Urothelium cell line (cell line): ENCODE data around the gene WDR1.

Experiments
- DNase-seq: peaks from one replicate; pipeline ENCODE4 v3.0.0; 2011; ENCODE audit warnings: low spot score, mixed read lengths
- FAIRE-seq: peaks from 2 replicates; lab custom pipeline; 2011; peaks lifted over from hg19 to GRCh38; lab: Jason Lieb, UNC

Gene WDR1

DNA sequence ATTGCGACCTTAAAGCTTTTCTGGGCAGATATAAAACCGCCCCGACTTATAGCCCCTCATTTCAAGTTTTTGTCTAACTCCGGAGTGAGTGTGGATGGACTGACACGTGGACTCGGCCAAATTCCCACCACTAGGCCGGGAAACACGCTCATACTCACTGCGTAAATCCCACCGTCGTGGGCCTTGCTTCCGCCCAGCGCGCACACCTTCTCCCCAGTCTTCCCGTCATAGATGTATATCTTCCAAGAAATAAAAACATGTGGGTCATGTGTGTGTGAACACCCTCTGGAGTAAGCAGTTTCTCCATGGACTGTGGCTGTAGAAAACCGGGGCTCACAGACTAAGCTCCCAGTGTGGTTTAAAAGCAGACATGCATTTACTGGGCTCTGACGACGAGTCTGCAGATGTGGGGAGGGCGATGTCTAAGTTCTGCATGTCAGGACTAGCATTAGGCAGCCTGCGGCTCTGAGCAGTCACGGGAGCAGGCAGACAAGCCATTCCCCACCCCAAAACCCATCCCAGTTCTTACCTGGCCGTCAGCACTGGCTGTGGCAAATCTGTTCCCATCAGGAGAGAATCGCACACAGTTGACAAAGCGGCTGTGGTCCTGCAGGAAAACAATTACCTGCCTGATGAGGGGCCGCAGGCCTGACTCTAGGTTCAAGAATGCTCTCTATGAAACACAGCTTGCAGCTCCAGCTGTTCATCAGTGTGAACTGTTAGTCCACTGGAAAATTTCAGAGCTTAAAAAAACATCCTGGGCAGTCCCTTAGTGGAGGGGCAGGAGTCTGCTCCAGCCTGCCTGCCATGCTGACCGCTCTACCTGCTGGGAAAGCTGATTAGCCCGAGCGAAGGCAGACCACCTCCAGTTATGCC lies 28.2 kb downstream of the WDR1 start:
- DNase-seq (no peak), FAIRE-seq (no peak)

DNA sequence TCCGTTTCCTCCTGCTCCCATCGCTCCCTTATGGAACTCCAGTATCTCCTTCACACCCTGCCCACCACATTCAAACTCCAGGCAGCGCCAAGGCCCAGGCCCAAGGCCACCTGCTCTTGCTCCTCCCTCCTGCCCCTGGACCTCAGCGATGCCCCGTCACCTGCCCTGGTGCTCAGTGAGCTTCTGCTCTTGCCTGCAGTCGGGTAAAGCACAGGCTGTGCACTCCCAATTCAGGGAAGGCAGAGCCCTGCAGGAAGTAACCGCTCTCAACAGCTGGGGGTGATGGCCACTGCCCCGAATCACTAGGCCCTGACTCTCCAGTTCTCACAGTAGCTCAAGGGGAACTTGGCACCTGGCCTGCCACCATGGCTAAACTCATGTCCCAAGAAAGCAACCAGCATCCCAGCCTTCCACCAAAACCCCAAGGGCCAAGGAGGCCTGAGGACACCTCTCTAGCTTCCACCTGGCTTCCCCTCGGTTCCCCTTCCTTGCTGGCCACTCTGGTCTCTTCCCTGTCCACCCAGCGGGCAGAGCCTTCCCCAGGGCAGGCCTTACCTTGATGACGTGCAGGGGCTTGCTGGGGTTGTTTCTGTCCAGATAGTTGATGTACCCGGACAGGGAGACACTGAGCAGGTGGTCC lies 29.3 kb downstream of the WDR1 start:
- no peak for FAIRE-seq
- no peak for DNase-seq

DNA sequence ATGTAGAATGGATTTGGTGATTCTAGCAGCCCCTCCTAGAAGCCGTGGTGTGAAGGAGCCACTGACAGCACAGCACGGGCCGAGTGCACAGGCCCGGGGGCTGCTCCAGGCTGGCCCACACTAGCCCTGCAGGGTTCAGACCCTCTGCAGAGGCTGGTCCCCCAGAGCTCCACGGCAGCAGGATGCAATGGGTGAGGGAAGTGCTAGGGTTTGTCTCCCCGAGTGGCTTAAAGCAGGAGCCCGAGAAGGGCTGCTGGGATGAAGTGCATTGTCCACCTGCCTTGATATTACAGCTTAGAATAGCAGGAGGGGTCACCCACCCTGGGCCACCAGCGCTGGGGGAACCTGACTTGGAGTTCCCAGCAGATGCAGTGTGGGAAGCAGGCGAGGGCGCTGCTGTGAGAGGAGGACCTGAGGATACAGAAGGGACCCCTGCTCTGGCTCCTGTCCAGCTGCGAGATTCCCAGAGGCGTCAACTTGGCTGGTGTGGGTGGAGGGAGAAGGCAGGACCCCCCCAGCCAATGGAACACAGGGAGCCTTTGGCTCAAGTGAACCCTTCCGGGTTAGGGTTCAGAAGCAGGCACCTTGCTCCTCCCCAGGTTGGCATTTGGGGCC lies 30.0 kb downstream of the WDR1 start:
- DNase-seq = no peak
- FAIRE-seq = no peak

DNA sequence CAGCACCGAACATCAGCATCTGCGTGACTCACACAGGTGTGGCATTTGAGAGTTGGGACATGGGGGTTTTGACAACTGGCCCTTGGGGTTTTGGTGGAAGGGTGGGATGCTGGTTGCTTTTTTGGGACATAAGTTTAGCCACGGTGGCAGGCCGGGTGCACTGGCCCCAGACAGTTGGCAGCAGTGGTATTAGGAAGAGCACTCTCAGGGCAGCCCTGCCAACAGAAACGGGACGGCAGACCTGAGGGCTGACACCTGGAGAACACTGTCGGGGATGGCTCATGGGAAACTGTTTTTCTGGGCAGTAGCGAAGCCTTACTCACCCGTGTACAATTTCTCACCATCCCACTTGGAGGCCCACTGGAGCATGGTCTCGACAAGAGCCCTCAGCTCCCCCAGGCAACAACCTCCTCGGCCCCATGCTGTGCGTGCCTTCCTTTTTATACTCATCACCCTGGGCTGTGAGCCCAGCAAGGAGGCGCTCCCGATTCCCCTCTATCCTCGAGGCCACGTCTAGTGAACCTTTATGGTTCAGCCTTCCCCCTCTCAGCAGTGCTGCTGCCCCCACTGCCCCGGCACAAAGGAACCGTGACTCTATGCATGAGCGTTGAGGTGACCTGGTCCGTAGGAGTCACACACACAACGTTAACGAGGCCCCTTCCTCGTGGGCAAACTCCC lies 30.6 kb downstream of the WDR1 start:
- FAIRE-seq = no peak
- no peak for DNase-seq

DNA sequence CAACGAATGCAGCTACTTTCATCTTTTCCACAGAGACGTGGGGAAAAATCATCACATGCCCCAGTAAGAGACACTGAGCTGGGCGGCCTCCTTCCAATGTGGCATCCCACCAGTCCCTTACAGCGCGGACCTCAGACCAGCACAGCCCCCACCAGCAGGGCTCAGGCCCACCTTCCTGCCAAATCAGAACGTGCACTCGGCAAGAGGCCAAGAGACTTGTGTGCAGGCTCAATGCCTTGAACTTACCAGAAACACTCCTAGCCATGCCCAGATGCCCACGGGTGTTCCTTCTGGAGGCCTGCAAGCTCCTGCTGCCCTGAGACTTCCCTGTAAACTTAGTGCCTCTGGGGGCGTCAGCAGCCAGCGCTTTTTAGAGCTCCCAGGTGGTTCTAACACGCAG lies 31.2 kb downstream of the WDR1 start:
- DNase-seq = no peak
- no peak for FAIRE-seq

DNA sequence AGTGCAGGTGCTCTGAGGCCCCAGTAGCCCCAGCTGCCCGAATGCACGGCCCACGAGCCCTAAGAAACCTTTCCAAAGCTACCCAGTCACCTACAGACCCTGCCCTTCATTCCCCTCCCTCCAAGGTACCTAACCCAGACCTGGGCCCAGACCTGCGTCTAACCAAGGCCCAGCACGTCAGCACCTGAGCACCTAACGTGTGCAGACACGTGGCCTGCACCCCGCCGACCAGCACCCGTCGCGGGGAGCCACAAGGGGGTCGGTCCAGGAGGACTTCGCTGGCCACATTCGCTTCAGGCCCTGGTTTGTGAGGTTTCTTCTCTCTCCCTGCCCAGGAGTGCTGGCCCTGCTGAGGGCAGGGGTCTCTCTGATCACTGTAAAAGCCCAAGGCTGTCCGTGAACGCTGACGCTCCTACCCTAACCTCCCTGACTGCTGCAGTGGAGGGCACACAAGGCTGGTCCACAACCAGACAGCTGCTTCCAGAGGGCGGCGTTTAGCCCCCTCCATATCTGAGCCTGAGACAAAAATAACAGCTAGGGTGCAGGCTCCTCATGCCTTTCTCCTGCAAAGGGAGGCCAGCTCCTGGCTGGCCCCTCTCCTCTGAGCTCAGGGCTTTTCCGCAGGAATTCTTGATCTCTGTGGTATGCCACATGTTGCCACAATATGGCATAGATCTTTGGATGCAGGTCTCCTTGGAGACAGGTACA lies 31.8 kb downstream of the WDR1 start:
- DNase-seq (no peak), FAIRE-seq (no peak)

DNA sequence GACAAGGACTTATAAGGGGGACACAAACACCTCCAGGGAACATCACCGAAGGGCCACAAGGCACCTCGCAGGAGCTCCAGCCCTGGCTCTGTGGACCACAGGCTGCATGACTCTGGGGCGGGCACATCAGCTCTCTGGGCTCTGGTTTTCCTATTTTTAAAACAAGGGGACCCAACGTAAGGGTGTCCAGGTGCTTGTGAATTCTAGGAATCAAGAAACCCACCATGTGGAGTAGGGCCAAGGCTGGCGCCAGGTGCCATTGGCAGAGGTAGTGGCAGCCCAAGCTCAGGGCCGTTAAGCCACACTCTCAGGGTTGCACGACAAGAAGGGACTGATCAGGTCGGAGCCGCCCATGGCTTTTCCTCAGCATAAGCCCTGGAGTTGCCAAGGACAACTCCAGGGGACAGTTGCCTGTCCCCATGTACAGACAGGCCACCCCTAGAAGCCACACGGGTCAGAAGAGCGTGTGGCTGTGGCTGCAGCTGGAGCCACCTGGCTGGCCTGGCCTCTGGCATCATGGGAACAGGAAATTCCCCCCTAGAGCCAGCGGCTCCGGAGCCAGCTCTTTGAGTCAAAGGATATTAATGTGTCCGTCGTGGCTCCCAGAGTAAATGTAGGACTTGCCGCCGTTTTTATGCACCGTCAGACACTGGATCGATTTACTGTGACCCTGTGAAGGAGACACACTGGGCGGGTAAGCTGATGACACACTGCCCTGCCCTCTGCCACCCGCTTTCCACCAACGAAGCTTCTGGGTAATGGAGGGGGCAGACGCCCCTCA lies 32.5 kb downstream of the WDR1 start:
- DNase-seq (no peak), FAIRE-seq (no peak)

DNA sequence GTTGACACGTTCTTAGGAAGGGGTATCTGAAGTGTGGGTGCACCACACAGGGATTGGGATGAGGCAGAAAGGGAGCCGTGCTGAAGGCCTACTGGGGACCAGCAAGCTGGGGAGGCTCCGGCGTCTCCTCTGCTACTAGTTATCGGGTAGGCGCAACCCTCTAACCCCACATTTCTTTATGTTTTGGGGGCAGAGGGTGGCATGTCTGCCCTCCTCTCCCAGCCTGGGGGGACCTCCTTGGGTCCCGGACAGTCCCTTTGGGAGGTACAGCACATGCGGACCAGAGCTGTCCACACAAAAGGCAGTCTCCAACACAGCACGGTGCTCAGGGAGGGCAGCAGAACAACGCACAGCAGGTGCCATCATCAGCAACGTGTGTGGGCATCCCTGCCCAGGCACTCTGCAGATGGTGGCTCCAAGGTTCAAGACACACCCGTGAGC lies 33.2 kb downstream of the WDR1 start:
- FAIRE-seq (no peak), DNase-seq (no peak)

DNA sequence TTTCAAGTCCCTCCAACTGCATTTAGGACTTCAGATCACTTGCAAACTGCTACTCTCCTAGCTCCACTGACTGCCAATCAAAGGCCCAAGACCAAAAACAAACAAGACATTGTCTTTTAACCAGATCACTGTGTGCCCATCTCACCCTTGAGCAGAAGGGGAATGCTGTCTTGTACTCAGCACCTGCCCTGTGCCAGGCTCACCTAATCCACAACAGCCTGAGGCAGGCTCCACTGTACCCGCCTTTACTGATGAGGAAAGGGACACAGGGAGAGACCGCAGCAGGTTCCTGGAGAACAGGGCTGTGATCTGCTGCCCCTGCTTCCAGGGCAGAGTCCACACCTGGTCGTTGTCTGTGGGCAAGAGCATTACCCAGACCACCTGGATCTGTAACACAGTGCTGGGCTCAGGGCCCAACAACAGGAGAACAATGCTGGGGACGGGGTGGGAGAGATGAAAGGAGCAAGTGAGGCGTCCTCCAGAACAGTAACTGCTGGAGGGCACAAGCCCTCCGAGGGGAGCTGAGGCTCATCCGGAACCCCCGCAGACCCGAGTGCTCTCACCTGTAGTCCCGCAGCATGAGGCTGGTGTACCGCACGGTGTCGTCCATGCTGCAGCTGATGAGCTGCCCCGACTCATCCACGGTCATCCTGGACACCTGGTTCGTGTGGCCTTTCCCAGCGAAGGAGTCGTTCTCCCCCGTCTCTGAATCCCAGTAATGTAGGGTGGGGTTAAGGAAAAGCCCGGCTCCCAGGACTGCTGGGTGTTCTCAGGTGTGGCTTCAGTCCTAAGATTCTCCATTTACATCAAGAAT lies 33.9 kb downstream of the WDR1 start:
- no peak for FAIRE-seq
- no peak for DNase-seq

DNA sequence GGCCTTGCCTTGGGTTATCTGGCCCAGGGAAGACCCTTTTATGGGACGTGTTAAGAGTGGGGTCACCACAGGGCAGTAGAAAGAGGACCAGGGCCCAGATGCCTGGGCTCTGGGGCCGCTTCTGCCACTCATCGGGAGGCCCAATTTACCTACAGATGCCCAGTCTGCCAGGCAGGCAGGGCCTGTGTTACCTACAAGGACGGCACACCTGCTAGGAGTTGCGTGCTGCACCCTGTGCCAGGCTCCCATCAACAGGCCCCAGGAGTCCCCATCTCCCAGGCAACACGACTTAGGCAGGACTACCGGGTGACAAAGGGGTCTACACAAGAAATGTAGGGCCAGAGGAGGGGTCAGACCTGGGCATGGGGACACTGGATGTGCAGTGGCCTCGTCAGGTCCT lies 34.6 kb downstream of the WDR1 start:
- FAIRE-seq (no peak), DNase-seq (no peak)

DNA sequence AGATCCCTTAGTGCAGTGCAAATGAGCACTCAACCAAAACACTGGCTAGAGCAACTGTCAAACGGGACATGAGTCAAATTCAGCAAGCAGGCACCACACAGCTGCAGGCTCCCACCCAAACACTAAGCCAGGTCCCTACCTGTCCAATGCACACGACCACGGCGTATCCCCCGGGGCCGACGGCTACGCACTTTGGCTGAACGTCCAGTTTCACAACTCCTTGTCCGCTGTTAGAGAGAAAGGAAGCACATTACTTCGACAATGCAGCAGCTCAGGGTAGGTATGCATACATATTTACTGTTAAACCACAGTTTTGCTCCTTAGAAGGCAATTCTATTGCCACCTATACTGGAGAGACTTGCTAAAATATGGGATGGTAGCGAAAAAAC lies 35.4 kb downstream of the WDR1 start:
- no peak for FAIRE-seq
- DNase-seq = no peak

DNA sequence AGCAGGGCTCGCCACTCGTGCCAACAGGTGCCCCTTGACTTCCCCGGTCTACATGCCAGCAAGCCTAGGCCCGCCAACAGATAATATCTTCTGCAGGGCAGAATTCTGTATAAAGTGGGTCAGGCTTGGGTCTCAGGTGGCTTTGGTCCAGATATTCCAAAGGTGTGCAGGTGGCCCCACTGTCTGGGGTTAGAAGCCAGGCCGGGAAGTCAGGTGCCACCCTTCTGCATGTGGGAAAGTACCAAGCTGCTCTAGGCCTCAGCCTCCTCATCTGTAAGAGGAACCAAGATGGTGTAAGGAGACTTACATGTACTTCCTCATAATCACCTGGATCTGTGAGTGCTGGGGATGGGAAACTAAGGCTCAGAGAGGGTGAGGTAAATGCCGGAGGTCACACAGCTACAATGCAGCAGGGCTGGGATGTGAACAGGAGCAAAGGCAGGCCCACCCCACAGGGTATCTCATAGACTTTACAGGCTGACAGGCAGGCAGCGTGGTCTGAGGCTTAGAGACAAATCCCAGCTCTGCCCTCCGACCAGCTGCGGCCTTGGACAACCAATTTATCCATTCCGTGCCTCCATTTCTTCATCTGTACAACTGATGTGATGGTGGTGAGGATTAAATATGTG lies 35.9 kb downstream of the WDR1 start:
- FAIRE-seq = no peak
- DNase-seq = no peak

DNA sequence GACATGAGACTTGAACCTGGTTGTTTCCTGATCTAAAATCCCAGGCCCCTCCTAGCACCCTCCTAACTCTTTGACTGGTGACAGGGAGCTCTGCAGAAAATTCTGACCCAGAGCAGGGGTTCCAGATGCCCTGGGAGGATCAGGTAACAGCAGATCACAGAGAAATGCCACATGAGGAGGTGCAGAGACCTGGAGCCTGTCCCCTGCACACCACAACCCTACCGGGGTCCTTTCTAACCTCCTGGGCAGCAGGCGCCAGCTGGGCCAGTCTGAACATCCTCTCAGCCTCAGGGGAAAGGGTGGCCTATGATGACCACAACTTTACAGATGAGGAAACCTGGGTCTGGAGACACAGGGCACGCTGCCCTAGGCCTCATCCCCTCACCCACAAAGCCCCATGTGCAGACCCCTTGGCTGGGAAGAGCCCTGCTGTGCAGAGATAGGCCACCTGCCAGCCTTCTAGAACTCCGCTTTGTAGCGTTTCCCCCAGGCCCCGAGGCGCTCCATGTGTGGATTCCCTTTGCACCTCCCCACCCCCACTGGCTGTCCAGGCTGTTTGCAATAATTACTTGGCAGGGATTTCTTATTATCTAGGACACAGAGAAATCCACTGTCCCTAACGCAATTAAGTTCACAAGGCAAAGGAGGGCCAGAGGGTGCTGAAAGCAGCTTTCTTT lies 36.5 kb downstream of the WDR1 start:
- no peak for FAIRE-seq
- DNase-seq = no peak

DNA sequence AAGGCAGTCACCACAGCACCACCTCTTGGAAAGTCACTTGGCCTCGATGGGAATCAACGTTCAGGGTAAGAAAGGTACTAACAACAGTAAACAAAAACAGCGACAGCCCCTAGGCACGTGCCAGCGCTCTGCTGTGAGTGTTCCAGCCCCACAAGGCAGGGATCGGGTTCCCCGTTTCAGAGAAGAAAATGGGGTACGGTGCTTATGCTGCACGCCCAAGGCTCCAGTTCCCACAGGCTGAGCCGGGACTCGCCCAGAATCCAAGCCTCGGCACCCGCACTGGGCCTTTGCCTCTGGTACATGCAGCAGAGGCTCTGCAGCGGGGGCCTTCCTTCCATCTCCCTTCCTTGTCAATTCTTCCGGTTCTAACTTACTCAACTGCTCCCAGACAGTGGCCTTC lies 37.3 kb downstream of the WDR1 start:
- DNase-seq = no peak

DNA sequence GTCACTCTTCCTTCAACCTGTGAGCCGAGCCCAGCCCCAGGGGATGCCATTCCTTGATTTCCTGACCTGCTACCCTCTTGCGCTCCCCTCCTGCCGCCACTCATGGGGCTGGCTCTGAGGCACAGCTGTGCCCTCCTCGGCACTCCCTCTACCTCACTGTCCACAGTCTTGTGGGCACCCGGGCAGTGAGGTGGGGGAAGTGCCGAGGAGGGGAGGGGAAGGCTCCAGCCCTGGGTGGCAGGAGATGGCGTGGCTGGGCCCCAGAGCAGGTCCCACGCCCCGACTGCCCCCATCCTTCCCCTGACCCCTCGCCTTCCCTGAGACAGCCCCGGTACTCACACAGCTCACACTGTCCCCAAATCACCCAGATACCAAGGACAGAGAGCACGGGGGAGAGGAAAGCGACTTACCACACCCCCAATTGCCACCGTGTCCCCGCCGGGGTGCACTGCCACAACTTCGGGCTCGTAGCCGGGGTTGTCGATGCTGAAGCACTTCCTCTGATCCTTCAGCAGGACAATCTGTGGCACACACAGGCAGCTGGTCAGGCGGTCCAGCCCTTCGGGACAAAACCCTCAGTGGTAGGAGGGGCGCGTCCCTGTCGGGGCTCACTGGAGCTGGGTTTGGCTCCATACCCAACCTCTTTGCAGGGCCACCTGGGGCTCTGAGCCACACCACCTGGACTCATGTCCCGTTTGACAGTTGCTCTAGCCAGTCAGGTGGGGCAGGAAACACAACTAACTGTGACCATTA lies 37.9 kb downstream of the WDR1 start:
- FAIRE-seq = no peak

More for the DNA sequence above, 37.3 kb downstream of the WDR1 start:
- FAIRE-seq = no peak

DNA sequence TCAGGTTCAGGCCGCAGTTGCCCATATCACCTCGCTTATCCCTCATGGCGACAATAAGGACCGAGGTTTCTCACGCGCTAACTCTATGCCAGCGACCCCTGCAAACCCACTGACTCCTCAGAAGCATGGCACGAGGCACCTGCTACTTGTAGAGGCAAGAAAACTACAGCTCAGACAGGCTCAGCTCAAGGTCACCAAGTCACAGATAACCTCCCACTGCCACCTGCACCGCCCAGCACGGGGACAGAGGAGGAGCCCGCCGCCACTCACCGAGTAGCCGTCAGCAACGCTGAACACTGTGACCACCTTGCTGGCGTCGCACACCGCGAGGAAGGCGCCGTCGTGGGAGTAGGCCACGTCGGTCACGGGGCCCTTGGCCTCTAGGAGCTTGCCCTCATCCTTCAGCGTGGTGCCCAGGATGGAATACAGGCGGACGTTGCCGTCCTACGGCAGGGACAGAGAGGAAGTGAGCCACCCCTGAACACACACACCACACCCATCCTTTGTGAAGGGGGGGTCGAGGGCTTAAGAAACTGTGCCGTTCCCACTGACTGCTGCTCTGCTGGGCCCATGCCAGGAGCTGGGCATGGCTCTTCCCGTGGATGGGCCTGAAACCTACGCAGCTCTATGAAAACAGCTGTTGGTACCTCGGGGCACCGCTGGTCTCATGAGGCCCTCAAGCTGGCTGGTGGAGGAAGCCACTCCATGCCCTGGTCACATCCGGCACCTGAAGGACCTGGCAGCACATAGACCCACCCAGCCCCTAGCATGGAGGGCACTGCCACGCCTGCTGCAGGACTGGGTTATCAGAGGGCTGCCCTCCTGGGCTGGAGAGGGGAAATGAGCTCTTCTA lies 38.9 kb downstream of the WDR1 start:
- FAIRE-seq (no peak), DNase-seq (no peak)

More for the DNA sequence above, 37.9 kb downstream of the WDR1 start:
- no peak for DNase-seq

DNA sequence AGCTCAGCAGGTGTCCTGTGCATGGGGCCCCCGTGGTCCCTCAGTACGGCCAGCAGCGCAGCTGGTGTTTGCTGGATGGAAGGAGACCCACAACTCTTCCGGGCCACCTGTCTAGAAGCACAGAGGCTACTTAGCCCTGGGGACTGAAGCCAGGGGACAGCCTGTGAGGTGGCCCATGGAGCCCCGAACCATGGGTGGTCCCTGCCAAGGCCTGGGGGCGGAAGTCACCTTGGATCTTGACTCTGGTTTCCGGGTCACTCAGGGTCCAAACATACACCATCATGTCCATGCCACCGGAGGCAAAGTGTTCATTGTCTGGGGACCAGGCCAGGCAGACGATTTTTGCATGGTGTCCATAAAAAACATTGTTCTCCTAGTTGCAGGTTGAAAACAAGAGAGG lies 39.5 kb downstream of the WDR1 start:
- FAIRE-seq = no peak
- no peak for DNase-seq
